WTC11 (cell line): ENCODE measurements around the gene TNIK. TPM values are rescaled to one million over a fixed set of nuclear protein-coding genes. Genes with fewer than 3 reads are reported as not detected.

Source experiments
- ATAC-seq: fragments of 200-7000 bp; cut with Tn5 transposase; 2 replicates; pipeline ENCODE4 v1.10.0; 2021; ENCODE audit warnings: mild to moderate bottlenecking, moderate library complexity
- CTCF ChIA-PET: fragments of 300-600 bp; sonication (Branson Sonifier 250); formaldehyde crosslinking; loops from one replicate; lab custom pipeline; 2021; ENCODE audit warnings: antibody characterized with exemption; lab: Charles Lee
- POLR2A ChIA-PET: fragments of 350-600 bp; sonication (Branson Sonifier 250); formaldehyde crosslinking; loops from one replicate; lab custom pipeline; 2021; ENCODE audit warnings: antibody characterized with exemption; lab: Charles Lee
- DNase-seq: peaks from one replicate; pipeline ENCODE4 v3.0.0; 2021; ENCODE audit warnings: low spot score
- H3K27ac Mint-ChIP-seq: 2 replicates; pipeline ENCODE4 v1.8.0; 2021; ENCODE audit warnings: mixed read lengths
- H3K27me3 Mint-ChIP-seq: 2 replicates; pipeline ENCODE4 v1.8.0; 2021; ENCODE audit warnings: low read depth, mild to moderate bottlenecking, moderate library complexity, mixed read lengths
- H3K36me3 Mint-ChIP-seq: 2 replicates; pipeline ENCODE4 v1.8.0; 2021; ENCODE audit warnings: mixed read lengths
- H3K4me1 Mint-ChIP-seq: 2 replicates; pipeline ENCODE4 v1.8.0; 2022; ENCODE audit warnings: mixed read lengths
- H3K4me3 Mint-ChIP-seq: 2 replicates; pipeline ENCODE4 v1.8.0; 2021; ENCODE audit warnings: mild to moderate bottlenecking, moderate library complexity, mixed read lengths
- H3K9me3 Mint-ChIP-seq: 2 replicates; pipeline ENCODE4 v1.8.0; 2021; ENCODE audit warnings: mixed read lengths
- AR ChIP-seq: fragments of 250-450 bp; sonication (Bioruptor Pico); IDR thresholded peaks from 2 replicates; pipeline ENCODE4 v1.9.0; 2021; ENCODE audit warnings: mild to moderate bottlenecking
- ARID4B ChIP-seq: sonication (generic); formaldehyde crosslinking; IDR thresholded peaks from 2 replicates; pipeline ENCODE4 v1.8.0; 2023; ENCODE audit warnings: missing genetic modification reagents, mild to moderate bottlenecking, borderline replicate concordance
- CREB1 ChIP-seq: sonication (generic); formaldehyde crosslinking; IDR thresholded peaks from 2 replicates; pipeline ENCODE4 v1.8.0; 2023; ENCODE audit warnings: mild to moderate bottlenecking, missing genetic modification reagents
- E2F4 ChIP-seq: sonication (generic); formaldehyde crosslinking; IDR thresholded peaks from 2 replicates; pipeline ENCODE4 v1.8.1; 2022; ENCODE audit warnings: low read depth, mild to moderate bottlenecking, moderate library complexity, missing genetic modification reagents, borderline replicate concordance
- ETV6 ChIP-seq: sonication (generic); formaldehyde crosslinking; IDR thresholded peaks from 2 replicates; pipeline ENCODE4 v1.8.1; 2022; ENCODE audit warnings: mild to moderate bottlenecking, missing genetic modification reagents
- FOXP1 ChIP-seq: sonication (generic); formaldehyde crosslinking; IDR thresholded peaks from 2 replicates; pipeline ENCODE4 v1.8.0; 2022; ENCODE audit warnings: missing genetic modification reagents, mild to moderate bottlenecking, moderate library complexity, borderline replicate concordance
- JUN ChIP-seq: sonication (generic); formaldehyde crosslinking; IDR thresholded peaks from 2 replicates; pipeline ENCODE4 v1.8.0; 2023; ENCODE audit warnings: mild to moderate bottlenecking, missing genetic modification reagents
- TEAD4 ChIP-seq: sonication (generic); formaldehyde crosslinking; IDR thresholded peaks from 2 replicates; pipeline ENCODE4 v1.8.0; 2022; ENCODE audit warnings: mild to moderate bottlenecking, missing genetic modification reagents
- ZBTB43 ChIP-seq: sonication (generic); formaldehyde crosslinking; IDR thresholded peaks from 2 replicates; pipeline ENCODE4 v1.8.1; 2023; ENCODE audit warnings: mild to moderate bottlenecking, missing genetic modification reagents
- ZMAT4 ChIP-seq: fragments of 250-450 bp; sonication (Bioruptor Pico); IDR thresholded peaks from 2 replicates; pipeline ENCODE4 v1.9.0; 2021; ENCODE audit warnings: mild to moderate bottlenecking
- ZNF138 ChIP-seq: sonication (generic); formaldehyde crosslinking; conservative IDR thresholded peaks from 2 replicates; pipeline ENCODE4 v1.8.1; 2022; ENCODE audit warnings: mild to moderate bottlenecking, moderate library complexity, missing genetic modification reagents
- ZNF263 ChIP-seq: sonication (generic); formaldehyde crosslinking; IDR thresholded peaks from 2 replicates; pipeline ENCODE4 v1.8.1; 2022; ENCODE audit warnings: low read depth, mild to moderate bottlenecking, moderate library complexity, missing genetic modification reagents
- ZNF281 ChIP-seq: sonication (generic); formaldehyde crosslinking; IDR thresholded peaks from 2 replicates; pipeline ENCODE4 v1.8.0; 2023; ENCODE audit warnings: mild to moderate bottlenecking, missing genetic modification reagents
- ZNF416 ChIP-seq: fragments of 250-450 bp; sonication (Bioruptor Pico); IDR thresholded peaks from 2 replicates; pipeline ENCODE4 v1.9.0; 2021; ENCODE audit warnings: mild to moderate bottlenecking, inconsistent platforms
- ZSCAN18 ChIP-seq: fragments of 250-450 bp; sonication (Bioruptor Pico); IDR thresholded peaks from 2 replicates; pipeline ENCODE4 v2.1.2; 2022; ENCODE audit warnings: mild to moderate bottlenecking, moderate library complexity
- total RNA-seq: library from RNA; stranded (reverse); gene quantifications from 3 replicates; pipeline ENCODE4 v1.2.3, GENCODE V29; 2021

TNIK gene
- total RNA-seq, 1 experiment from 2014 or later, result 50.3 TPM

- TF ChIP-seq AR (CRISPR knock-in tag), result no peak
- no peak for TF ChIP-seq ZNF281 (CRISPR knock-in tag)
- no peak for TF ChIP-seq FOXP1 (CRISPR knock-in tag)
- no peak for TF ChIP-seq TEAD4
- TF ChIP-seq CREB1 (CRISPR knock-in tag), result no peak
- TF ChIP-seq ZNF263 (CRISPR knock-in tag), result no peak
- no peak for TF ChIP-seq ZNF138 (CRISPR knock-in tag)
- TF ChIP-seq ETV6 (CRISPR knock-in tag), result no peak
- TF ChIP-seq ARID4B (CRISPR knock-in tag), result no peak
- no peak for TF ChIP-seq ZBTB43 (CRISPR knock-in tag)
- no peak for TF ChIP-seq JUN (CRISPR knock-in tag)
Measured at GRCh38 chr3:171229173-171229572, 231.0 kb downstream of the TNIK start (continued).

- Mint-ChIP-seq H3K27me3 (no peaks in the 10 kb centered on the region), H3K27ac (0 out of 2 replicates have a peak overlapping the region, but pooled peaks have one; percentile 3), H3K9me3 (peaks cover 9% of the 10 kb centered on the region), H3K4me1 (peaks cover 36% of the 10 kb centered on the region), H3K4me3 (no peak overlapping the region), H3K36me3 (peaks cover 17% of the 10 kb centered on the region)
- TF ChIP-seq E2F4 (CRISPR knock-in tag) (no peak), ZNF416 (CRISPR knock-in tag) (no peak), ZMAT4 (CRISPR knock-in tag) (no peak), ZSCAN18 (CRISPR knock-in tag) (no peak)
- ChIA-PET CTCF (interaction anchor here (1.1 kb wide), 1 partner anchor 310 kb away, joined by 6 read pairs; no protein-coding TSS in a partner anchor), POLR2A (no interaction called here)
- DNase-seq, result no peak
- ATAC-seq, result no peak
Measured at GRCh38 chr3:171228240-171228639, 232.0 kb downstream of the TNIK start.
